ENCODE results near the gene ANGPTL8.

The ANGPTL8 gene

GRCh38 chr19:11234486-11235075, 4.8 kb upstream of the ANGPTL8 start:
- in situ Hi-C loops (cut with MboI; ENCODE audit: low sequenced_read_pairs): no loop called here

- in situ Hi-C loops (cut with MboI; ENCODE audit: low sequenced_read_pairs): no loop called here
Observed at GRCh38 chr19:11236324-11237301, 2.8 kb upstream of the ANGPTL8 start.

GRCh38 chr19:11237321-11237720, 2.1 kb upstream of the ANGPTL8 start:
- in situ Hi-C loops (cut with MboI; ENCODE audit: low sequenced_read_pairs): no loop called here

GRCh38 chr19:11238041-11238440, 1.4 kb upstream of the ANGPTL8 start:
- in situ Hi-C loops (cut with MboI; ENCODE audit: low sequenced_read_pairs): no loop called here

GRCh38 chr19:11238781-11239376, 540 bp upstream of the ANGPTL8 start:
- in situ Hi-C loops (cut with MboI; ENCODE audit: low sequenced_read_pairs): no loop called here

- in situ Hi-C loops (cut with MboI; ENCODE audit: low sequenced_read_pairs): no loop called here
Observed at GRCh38 chr19:11240008-11240444, 607 bp downstream of the ANGPTL8 start.

- in situ Hi-C loops (cut with MboI; ENCODE audit: low sequenced_read_pairs): no loop called here
Observed at GRCh38 chr19:11242025-11242424, 2.6 kb downstream of the ANGPTL8 start.

GRCh38 chr19:11242864-11243797, 3.7 kb downstream of the ANGPTL8 start:
- in situ Hi-C loops (cut with MboI; ENCODE audit: low sequenced_read_pairs): no loop called here

GRCh38 chr19:11243798-11244169, 4.4 kb downstream of the ANGPTL8 start:
- in situ Hi-C loops (cut with MboI; ENCODE audit: low sequenced_read_pairs): no loop called here

- in situ Hi-C loops (cut with MboI; ENCODE audit: low sequenced_read_pairs): no loop called here
Observed at GRCh38 chr19:11244846-11245589, 5.6 kb downstream of the ANGPTL8 start.

- in situ Hi-C loops (cut with MboI; ENCODE audit: low sequenced_read_pairs): no loop called here
Observed at GRCh38 chr19:11246941-11247340, 7.5 kb downstream of the ANGPTL8 start.

- in situ Hi-C loops (cut with MboI; ENCODE audit: low sequenced_read_pairs): no loop called here
Observed at GRCh38 chr19:11247391-11247790, 8.0 kb downstream of the ANGPTL8 start.

GRCh38 chr19:11247934-11248333, 8.5 kb downstream of the ANGPTL8 start:
- in situ Hi-C loops (cut with MboI; ENCODE audit: low sequenced_read_pairs): no loop called here

- in situ Hi-C loops (cut with MboI; ENCODE audit: low sequenced_read_pairs): no loop called here
Observed at GRCh38 chr19:11248852-11249251, 9.4 kb downstream of the ANGPTL8 start.

GRCh38 chr19:11251217-11251616, 11.8 kb downstream of the ANGPTL8 start:
- in situ Hi-C loops (cut with MboI; ENCODE audit: low sequenced_read_pairs): no loop called here

- in situ Hi-C loops (cut with MboI; ENCODE audit: low sequenced_read_pairs): no loop called here
Observed at GRCh38 chr19:11251650-11252314, 12.4 kb downstream of the ANGPTL8 start.

GRCh38 chr19:11252665-11253355, 13.4 kb downstream of the ANGPTL8 start:
- in situ Hi-C loops (cut with MboI; ENCODE audit: low sequenced_read_pairs): no loop called here

GRCh38 chr19:11254666-11255065, 15.2 kb downstream of the ANGPTL8 start:
- in situ Hi-C loops (cut with MboI; ENCODE audit: low sequenced_read_pairs): no loop called here

- in situ Hi-C loops (cut with MboI; ENCODE audit: low sequenced_read_pairs): no loop called here
Observed at GRCh38 chr19:11256189-11256588, 16.8 kb downstream of the ANGPTL8 start.

Data from HL-60/S4 (cell line).